ELR (cell line): ENCODE measurements around the gene GFAP.

Experiments
- DNase-seq: peaks from one replicate; pipeline ENCODE4 v3.0.0-alpha.2; 2015; ENCODE audit warnings: low read depth

GFAP gene

GRCh38 chr17:44862278-44862914, 52.9 kb downstream of the GFAP start:
- DNase-seq = no peak

- no peak for DNase-seq
These were observed 55.6 kb downstream of the GFAP start for GRCh38 chr17:44859701-44860100.

- DNase-seq = no peak
These were observed 61.1 kb downstream of the GFAP start for GRCh38 chr17:44854192-44854591.
